K562 (cell line): Measurements from ENCODE around the gene PCDH9. TPM values are rescaled to one million over a fixed set of nuclear protein-coding genes. Genes with fewer than 3 reads are reported as not detected.

Source experiments
- ATAC-seq: fragments of 200-7000 bp; cut with Tn5 transposase; 3 replicates; pipeline ENCODE4 v1.9.1; 2020; ENCODE audit warnings: moderate library complexity
- BruUV-seq: library from RNA; stranded (reverse); fragments of 400-500 nt; replicated peaks from 2 replicates; lab custom pipeline; 2021; lab: Mats Ljungman, UMichigan
- CTCF ChIA-PET: fragments of 300-600 bp; formaldehyde crosslinking; extraction: SDS; loops from one replicate; lab custom pipeline; 2021; ENCODE audit warnings: low intra/inter-chr PET ratio; lab: Yijun Ruan, JAX
- POLR2A ChIA-PET: fragments of 300-600, 350-650 bp; sonication (Branson Sonifier 250); formaldehyde crosslinking; extraction: SDS; loops from one replicate; lab custom pipeline; 2021; ENCODE audit warnings: antibody characterized with exemption, inconsistent platforms; lab: Yijun Ruan, JAX
- DNase-seq, 4 experiments: peaks; one replicate each; pipeline versions ENCODE4 v3.0.0 to v3.0.0-alpha.2; 2011 to 2018; ENCODE audit warnings: low spot score in 3 of 4, mixed read lengths in 3 of 4; ENCODE audit errors: extremely low read depth in 1 of 4
- FAIRE-seq: peaks from 2 replicates; lab custom pipeline; 2011; peaks lifted over from hg19 to GRCh38; lab: Jason Lieb, UNC
- H2AFZ ChIP-seq: 2 replicates; pipeline ENCODE4 v1.6.0; 2011; ENCODE audit warnings: low read depth, low read length, control low read depth, inconsistent platforms
- H3K27ac ChIP-seq: fragments of 200-600 bp; 3 replicates; pipeline ENCODE4 v1.8.0; 2011; ENCODE audit warnings: low read depth, mild to moderate bottlenecking, control low read depth, inconsistent platforms, low read length, moderate library complexity, mixed read lengths; ENCODE audit errors: extremely low read depth
- H3K27me3 ChIP-seq, 2 experiments: fragments of 300-600 bp in 1 of 2; 2 replicates in 1 of 2; 3 replicates in 1 of 2; pipeline versions ENCODE4 v1.6.0 to v1.8.0; 2011; ENCODE audit warnings: inconsistent platforms in 2 of 2, low read length in 2 of 2, mild to moderate bottlenecking in 1 of 2, mixed read lengths in 1 of 2, moderate library complexity in 1 of 2; ENCODE audit not compliant: control insufficient read depth in 2 of 2, insufficient read depth in 2 of 2
- H3K36me3 ChIP-seq: fragments of 300-600 bp; 3 replicates; pipeline ENCODE4 v1.8.0; 2011; ENCODE audit warnings: mild to moderate bottlenecking, low read length, inconsistent platforms; ENCODE audit not compliant: control insufficient read depth, insufficient read depth
- H3K4me1 ChIP-seq, 2 experiments: fragments of 200-600 bp in 1 of 2; replicated peaks in 1 of 2; 2 replicates in 1 of 2; 3 replicates in 1 of 2; pipeline versions ENCODE4 v1.5.1 to v1.8.0; 2011; ENCODE audit warnings: inconsistent platforms in 2 of 2, low read length in 2 of 2, mild to moderate bottlenecking in 1 of 2, mixed read lengths in 1 of 2, moderate library complexity in 1 of 2; ENCODE audit not compliant: control insufficient read depth in 2 of 2, insufficient read depth in 2 of 2
- H3K4me2 ChIP-seq: 2 replicates; pipeline ENCODE4 v1.6.1; 2011; ENCODE audit warnings: low read length, control low read depth, inconsistent platforms, mixed read lengths; ENCODE audit not compliant: insufficient read depth
- H3K4me3 ChIP-seq: fragments of 200-600 bp; sonication (generic), shearing (Covaris generic); 2 replicates; pipeline ENCODE4 v1.5.1; 2016; ENCODE audit warnings: control low read depth, inconsistent platforms
- H3K79me2 ChIP-seq: fragments of 200-600 bp; 3 replicates; pipeline ENCODE4 v1.8.0; 2011; ENCODE audit warnings: low read length, inconsistent platforms; ENCODE audit not compliant: control insufficient read depth, insufficient read depth
- H3K9ac ChIP-seq, 2 experiments: 2 replicates each; pipeline versions ENCODE4 v1.6.0 to v1.6.1; 2011; ENCODE audit warnings: low read depth in 2 of 2, low read length in 2 of 2, control low read depth in 1 of 2, inconsistent platforms in 1 of 2, mild to moderate bottlenecking in 1 of 2, mixed read lengths in 1 of 2; ENCODE audit not compliant: insufficient read depth in 1 of 2
- H3K9me1 ChIP-seq: one replicate; pipeline ENCODE4 v1.6.0; 2011; ENCODE audit warnings: inconsistent platforms, mild to moderate bottlenecking, low read length, moderate library complexity; ENCODE audit not compliant: control insufficient read depth, insufficient read depth
- H3K9me3 ChIP-seq: replicated peaks from 2 replicates; pipeline ENCODE4 v1.5.1; 2011; ENCODE audit warnings: low read depth, low read length, inconsistent platforms; ENCODE audit not compliant: control insufficient read depth, insufficient read depth
- H4K20me1 ChIP-seq: replicated peaks from 2 replicates; pipeline ENCODE4 v1.6.1; 2011; ENCODE audit warnings: low read length, inconsistent platforms, mixed read lengths; ENCODE audit not compliant: control insufficient read depth, insufficient read depth
- ATF1 ChIP-seq, 2 experiments: fragments of 450-650 bp in 1 of 2; IDR thresholded peaks; 2 replicates each; pipeline ENCODE4 v1.6.1; 2016; ENCODE audit warnings: missing compliant biosample characterization in 1 of 2, missing genetic modification characterization in 1 of 2
- EHMT2 ChIP-seq: fragments of 450-650 bp; IDR thresholded peaks from 2 replicates; pipeline ENCODE4 v1.6.1; 2018; ENCODE audit warnings: antibody characterized with exemption
- POU5F1 ChIP-seq: fragments of 150-350 bp; IDR thresholded peaks from 2 replicates; pipeline ENCODE4 v1.6.1; 2014; ENCODE audit warnings: borderline replicate concordance, low read length, low read depth, mild to moderate bottlenecking; ENCODE audit not compliant: partially characterized antibody
- PTBP1 ChIP-seq: fragments of 200-400 bp; formaldehyde crosslinking; IDR thresholded peaks from 2 replicates; pipeline ENCODE4 v1.6.1; 2017; ENCODE audit warnings: low read depth, low read length
- RAD51 ChIP-seq: fragments of 450-650 bp; IDR thresholded peaks from 2 replicates; pipeline ENCODE4 v1.7.1; 2016; ENCODE audit warnings: low read depth, mild to moderate bottlenecking, borderline replicate concordance
- TEAD1 ChIP-seq, 2 experiments: fragments of 450-650 bp in 1 of 2; sonication (generic) in 1 of 2; formaldehyde crosslinking; IDR thresholded peaks; 2 replicates each; pipeline versions ENCODE4 v1.4.0 to v1.8.0; 2020 to 2022; ENCODE audit warnings: mild to moderate bottlenecking in 2 of 2, missing genetic modification reagents in 1 of 2
- WGBS: fragments of 100-300 bp; shearing (Covaris generic); methylation state at CpG from one replicate; pipeline ENCODE4 v1.1.6; 2016; ENCODE audit warnings: low coverage, mixed read lengths; ENCODE audit not compliant: insufficient coverage; ENCODE audit errors: missing lambda C conversion rate; 5-methylcytosine and 5-hydroxymethylcytosine counted together
- in situ Hi-C: fragments of 300-500 bp; cut with MboI; formaldehyde crosslinking; loops from 4 replicates; pipeline ENCODE4 v1.15.0; 2018; ENCODE audit warnings: inconsistent platforms, mixed read lengths
- intact Hi-C: fragments of 100-400 bp; cut with micrococcal nuclease; formaldehyde crosslinking; loops from 2 replicates; pipeline ENCODE4 v1.14.2; 2022
- polyA plus RNA-seq, 8 experiments: library from polyadenylated mRNA; depleted of rRNA in 4 of 8; stranded (reverse) in 5 of 8; unstranded in 3 of 8; fragments of >200 nt; fragmentation: Nextera tagmentation in 2 of 8; fragmentation: Illumina TruSeq in 1 of 8; extraction: Ambion mirVana in 2 of 8; extraction: Trizol in 1 of 8; gene quantifications; 2 replicates each; pipeline versions ENCODE4 v1.2.1 to v1.2.3, GENCODE V29; 2011 to 2014; ENCODE audit warnings: inconsistent platforms in 1 of 8, missing spikeins in 1 of 8
- total RNA-seq, 7 experiments: library from RNA; depleted of rRNA in 6 of 7; stranded (reverse); fragments of >200 nt in 6 of 7; fragmentation: Illumina TruSeq in 2 of 7; extraction: Trizol in 2 of 7; gene quantifications; 2 replicates each; pipeline versions ENCODE4 v1.2.1 to v1.2.3, GENCODE V29; 2011 to 2021; ENCODE audit warnings: low replicate concordance in 1 of 7
- TF ChIP-seq, protein P1 (sequence below): IDR thresholded peaks from 2 replicates; pipeline ENCODE4 v1.6.1; 2012; ENCODE audit warnings: low read depth, low read length, improper control_type of control experiment, borderline replicate concordance
- TF ChIP-seq, protein P2 (sequence below): fragments of 250-450 bp; sonication (Bioruptor Pico); IDR thresholded peaks from 2 replicates; pipeline ENCODE4 v1.8.0; 2022; ENCODE audit warnings: moderate library complexity, mild to moderate bottlenecking, inconsistent platforms

The PCDH9 gene
- total and polyA plus RNA-seq, 9 of the 15 experiments (the other 6 are each of a cell fraction or from before 2014, with no cell fraction given): 1.1 to 6.7 (median 4.9) TPM

DNA sequence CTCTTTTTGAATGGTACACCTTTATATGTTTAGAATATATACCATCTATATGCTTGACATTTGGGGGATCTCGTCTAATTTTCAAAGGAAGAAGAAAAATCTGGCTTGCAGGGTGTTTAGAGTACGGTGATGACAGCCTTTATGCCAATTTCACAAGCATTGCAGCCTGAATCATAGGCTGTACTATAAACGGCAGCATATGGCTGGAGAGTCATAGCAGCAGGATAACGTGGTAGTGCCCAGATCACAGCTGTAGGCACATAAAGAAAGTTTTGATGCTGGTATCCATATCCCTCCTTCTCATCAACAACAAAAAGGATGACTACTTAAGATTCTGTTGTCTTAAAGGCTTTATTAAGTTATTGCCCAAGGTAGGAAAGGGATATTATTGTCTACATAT is 253.0 kb downstream of the PCDH9 start:
- ATAC-seq: no peak
- no TSS peak for BruUV-seq
- no peak for FAIRE-seq

More for the DNA sequence above, 253.0 kb downstream of the PCDH9 start:
- no peak for TF ChIP-seq ATF1 (CRISPR knock-in tag; IDR thresholded peaks at IDR 0.05)
- no peak for TF ChIP-seq ATF1 (tag; IDR thresholded peaks at IDR 0.05)
- TF ChIP-seq POU5F1: no peak
- TF ChIP-seq EHMT2: no peak
- TF ChIP-seq PTBP1: no peak
- TF ChIP-seq, protein P1, sequence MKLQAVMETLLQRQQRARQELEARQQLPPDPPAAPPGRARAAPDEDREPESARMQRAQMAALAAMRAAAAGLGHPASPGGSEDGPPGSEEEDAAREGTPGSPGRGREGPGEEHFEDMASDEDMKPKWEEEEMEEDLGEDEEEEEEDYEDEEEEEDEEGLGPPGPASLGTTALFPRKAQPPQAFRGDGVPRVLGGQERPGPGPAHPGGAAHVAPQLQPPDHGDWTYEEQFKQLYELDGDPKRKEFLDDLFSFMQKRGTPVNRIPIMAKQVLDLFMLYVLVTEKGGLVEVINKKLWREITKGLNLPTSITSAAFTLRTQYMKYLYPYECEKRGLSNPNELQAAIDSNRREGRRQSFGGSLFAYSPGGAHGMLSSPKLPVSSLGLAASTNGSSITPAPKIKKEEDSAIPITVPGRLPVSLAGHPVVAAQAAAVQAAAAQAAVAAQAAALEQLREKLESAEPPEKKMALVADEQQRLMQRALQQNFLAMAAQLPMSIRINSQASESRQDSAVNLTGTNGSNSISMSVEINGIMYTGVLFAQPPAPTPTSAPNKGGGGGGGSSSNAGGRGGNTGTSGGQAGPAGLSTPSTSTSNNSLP: no peak
- no peak for TF ChIP-seq RAD51
- no peak for TF ChIP-seq TEAD1 (CRISPR knock-in tag; IDR thresholded peaks at IDR 0.05)
- TF ChIP-seq, protein P2, sequence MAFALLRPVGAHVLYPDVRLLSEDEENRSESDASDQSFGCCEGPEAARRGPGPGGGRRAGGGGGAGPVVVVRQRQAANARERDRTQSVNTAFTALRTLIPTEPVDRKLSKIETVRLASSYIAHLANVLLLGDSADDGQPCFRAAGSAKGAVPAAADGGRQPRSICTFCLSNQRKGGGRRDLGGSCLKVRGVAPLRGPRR: no peak
- Histone ChIP-seq H3K79me2 (no peaks in the 10 kb centered on the region), H3K9ac (no peak overlapping the region), H3K27ac (no peak overlapping the region), H3K4me1 (no peaks in the 10 kb centered on the region), H3K4me2 (no peak overlapping the region), H3K27me3 (no peaks in the 10 kb centered on the region), H4K20me1 (no peaks in the 10 kb centered on the region), H3K4me3 (no peak overlapping the region), H3K9me3 (no peaks in the 10 kb centered on the region), H3K9me1 (no peaks in the 10 kb centered on the region), H3K36me3 (no peaks in the 10 kb centered on the region), H2AFZ (no peak overlapping the region)
- in situ Hi-C loops (no loop called here), intact Hi-C loops (no loop called here)
- 52% methylated on average over 4 of the region's 4 CpGs for WGBS
- no peak for DNase-seq
- ChIA-PET CTCF (no interaction called here), POLR2A (no interaction called here)
